Activated CD4-positive, CD25-positive, alpha-beta regulatory T cell treated with anti-CD3 and anti-CD28 coated beads, Interleukin-2, amount 50 U/mL, for 24 hours (primary cell): ENCODE data around the gene PGAP2.

Source experiments
- ATAC-seq, 2 donors: fragments of 150-1000 bp; cut with Tn5 transposase; one replicate each; pipeline ENCODE4 v1.10.0; 2021; ENCODE audit warnings: mild to moderate bottlenecking in 1 of 2, moderate library complexity in 1 of 2

The PGAP2 gene

DNA sequence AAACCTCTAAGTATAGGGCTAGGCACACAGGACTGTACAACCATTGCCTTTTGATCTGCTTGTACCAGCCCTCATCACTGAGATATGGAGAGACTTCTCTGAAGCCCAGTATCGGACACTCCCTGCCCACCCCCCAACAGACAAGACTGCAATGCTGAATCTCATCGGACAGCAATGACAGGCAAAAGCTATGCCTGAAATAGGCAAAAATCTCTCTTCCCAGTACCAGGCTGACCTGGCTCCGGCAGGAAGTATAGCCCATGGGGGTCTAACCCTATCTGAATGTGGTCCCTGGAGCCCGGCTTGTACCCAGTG, 25.9 kb downstream of the PGAP2 start:
- no peak for ATAC-seq

DNA sequence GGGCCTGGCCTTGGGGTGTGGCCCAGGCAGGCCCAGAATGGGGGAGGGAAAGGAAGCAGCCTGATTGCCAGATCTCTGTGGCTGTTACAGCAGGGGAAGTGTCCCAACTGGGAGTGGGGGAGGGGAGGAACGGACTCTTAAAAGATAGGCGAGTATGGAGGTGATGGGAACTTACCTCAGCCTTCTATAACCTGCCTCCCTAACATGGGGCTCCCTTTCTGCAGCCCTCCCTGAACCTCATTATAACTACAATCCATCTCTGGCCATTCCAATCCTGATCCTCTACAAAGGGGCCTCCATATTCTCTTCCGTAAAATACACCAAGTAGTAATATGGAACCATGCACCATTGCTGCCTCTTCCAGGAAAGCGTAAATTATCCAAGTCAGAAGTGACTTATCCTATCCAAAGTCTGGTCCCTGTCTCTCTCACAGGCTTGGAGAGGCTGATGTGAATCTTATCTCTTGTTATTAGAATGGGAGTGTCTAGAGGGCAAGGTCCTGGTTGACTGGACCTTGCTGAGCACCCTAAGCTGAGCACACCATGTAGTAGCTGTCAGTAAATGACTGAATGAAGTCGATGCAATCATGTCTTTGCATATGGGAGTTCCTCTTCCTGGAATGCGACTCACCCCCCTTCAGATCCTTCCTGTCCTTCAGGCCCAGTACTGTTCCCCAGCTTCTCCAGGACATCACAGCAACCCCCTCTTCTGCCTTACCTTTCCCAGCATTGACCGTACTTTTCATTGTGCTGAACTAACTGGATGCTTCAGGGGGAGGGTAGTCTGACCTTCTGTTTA, 26.5 kb downstream of the PGAP2 start:
- no peak for ATAC-seq

DNA sequence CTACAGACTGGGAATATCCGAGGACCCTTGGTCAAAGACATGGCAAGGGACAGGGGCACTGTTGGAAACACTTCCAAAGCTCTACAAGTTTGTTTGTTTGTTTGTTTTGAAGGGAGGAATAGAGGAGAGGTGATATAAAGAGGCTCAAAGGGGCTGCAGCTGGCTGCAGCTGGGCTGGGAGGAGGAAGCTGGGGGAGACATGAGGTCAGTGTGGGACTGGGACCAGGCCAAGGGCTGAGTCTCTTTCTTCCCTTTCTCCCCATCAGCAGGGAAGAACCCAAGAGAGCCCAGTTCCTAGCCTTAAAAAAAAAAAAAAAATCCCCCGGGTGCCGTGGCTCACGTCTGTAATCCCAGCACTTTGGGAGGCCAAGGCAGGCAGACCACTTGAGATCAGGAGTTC, 27.4 kb downstream of the PGAP2 start:
- ATAC-seq = no peak

DNA sequence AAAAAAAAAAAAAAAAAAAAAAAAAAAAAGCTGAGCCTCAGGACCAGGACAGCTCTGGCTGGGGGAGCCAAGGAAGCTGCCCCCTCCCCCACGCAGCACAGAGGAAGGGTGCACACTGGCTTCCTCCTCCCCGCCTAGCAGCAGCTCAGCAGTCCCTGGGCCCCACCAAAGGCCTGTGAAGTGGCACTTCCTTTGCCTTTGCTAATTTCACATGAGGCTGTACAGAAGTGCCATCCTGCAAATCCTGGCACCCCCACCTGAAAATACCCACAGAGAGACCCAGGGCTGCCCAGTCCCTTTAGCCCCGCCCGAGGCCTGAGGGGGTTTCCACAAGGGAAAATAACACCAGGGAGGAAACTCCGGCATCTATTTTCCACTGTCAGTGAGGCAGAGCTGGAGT, 28.5 kb downstream of the PGAP2 start:
- ATAC-seq = no peak

DNA sequence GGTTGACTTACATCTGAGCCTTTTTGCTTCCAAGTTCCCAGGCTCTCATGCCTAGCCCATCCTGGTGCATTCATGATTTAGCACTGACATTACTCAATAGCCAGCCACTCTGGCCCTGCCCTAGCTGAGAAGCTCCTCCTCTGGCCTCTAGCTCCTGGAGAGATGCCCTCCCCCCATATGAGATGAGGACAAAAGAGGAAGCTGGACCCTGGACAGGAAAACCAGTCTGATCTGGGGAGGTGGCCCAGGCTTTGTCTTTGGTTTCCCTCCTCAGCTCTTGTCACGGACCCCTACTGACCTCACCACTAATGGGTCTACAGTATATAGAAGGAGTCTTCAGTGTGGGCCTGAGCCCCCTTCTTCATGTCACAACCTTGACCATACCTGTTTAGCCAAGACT, 29.4 kb downstream of the PGAP2 start:
- no peak for ATAC-seq

DNA sequence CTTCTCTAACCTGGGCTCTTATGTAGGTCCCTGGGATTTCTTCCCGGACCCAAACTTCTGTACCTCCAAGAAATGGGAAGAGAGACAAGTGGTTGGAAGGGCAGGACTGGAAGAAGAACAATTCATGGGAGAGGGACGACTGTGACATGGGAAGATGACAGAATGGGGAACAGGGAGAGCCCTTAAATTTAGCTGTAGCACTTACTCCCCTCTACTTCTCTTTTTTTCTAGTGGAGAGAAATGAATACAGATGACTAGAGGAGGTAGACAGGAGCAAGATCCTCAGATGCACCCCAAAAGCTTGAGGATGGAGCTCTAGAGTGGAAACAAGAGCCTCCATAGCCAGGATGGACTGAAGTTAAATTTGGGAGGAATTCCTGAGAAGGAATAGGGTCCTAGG, 30.1 kb downstream of the PGAP2 start:
- ATAC-seq = no peak

DNA sequence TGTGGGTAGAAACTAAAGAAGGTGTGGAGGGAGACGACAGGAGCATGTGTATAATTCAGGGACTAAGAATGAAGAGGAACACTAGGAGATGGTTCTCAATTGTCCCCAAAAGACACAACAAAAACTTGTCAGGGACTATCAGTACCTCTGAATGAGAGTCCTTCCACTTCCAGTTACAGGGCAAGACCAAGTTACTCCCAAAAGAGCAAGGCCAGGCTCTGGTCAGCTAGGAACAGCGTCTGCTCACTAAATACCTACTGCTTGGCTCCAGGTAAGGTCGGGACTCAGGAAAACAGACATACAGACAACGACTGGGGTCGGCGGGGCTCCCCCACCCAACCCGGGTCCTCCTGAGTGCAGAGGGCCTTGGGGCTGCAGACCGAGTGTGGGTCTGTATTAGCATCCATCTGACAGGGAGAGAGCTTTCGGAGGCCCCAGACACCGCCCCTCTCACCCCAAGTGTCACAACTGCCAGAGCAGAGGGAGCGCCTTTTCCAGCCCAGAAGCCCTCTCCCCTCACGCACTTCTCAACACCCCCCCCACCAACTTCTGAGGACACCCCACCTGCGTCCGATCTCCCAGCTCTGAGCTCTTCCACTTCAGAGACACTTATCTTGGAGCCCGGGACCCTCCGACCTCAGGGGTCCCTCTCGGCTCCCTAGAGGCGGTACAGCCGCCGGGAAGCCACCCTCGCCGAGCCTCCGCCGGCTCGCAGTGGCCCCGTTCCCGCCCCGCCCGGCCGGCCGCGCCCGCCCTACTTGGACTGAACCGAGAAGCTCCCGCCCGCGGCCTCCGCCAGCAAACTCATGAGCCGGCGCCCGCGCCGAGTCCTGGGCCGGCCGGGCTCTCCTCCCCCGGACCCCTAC, 31.9 kb downstream of the PGAP2 start:
- no peak for ATAC-seq

DNA sequence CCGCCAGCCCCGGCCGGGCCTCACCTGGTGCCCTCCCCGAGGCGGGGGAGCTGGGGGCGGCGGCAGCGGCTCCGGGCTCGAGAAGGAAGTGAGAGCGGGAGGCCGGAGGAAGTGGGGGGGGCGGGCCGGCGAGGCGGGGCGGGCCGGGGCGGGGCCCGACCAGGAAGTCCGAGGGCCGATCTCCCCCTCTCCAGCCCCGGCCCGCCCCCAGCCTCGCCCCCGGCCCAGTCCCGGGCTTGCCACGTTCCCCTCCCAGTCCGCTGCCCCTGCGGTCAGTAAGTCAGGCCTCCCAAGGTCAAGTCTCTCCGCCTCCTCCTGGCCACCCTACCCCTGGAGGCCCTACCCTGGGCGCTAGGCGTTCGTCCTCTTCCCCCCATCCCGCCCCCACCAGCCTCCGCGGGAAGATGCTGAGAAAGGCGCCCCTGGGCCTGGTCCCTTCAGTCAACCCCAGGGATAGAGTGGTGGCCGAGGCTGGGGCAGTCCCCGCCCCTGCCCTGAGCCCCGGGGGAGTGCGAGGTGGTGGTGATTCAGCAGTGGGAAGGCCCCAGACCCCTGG, 32.6 kb downstream of the PGAP2 start, which contains the start of gene RHOG:
Gene RHOG, minus strand, starts transcription at position 90 of the 556 bp plus-strand sequence. CDS start 12,821 bp downstream, outside the sequence.
- ATAC-seq = peak; percentile 86 to 88

DNA sequence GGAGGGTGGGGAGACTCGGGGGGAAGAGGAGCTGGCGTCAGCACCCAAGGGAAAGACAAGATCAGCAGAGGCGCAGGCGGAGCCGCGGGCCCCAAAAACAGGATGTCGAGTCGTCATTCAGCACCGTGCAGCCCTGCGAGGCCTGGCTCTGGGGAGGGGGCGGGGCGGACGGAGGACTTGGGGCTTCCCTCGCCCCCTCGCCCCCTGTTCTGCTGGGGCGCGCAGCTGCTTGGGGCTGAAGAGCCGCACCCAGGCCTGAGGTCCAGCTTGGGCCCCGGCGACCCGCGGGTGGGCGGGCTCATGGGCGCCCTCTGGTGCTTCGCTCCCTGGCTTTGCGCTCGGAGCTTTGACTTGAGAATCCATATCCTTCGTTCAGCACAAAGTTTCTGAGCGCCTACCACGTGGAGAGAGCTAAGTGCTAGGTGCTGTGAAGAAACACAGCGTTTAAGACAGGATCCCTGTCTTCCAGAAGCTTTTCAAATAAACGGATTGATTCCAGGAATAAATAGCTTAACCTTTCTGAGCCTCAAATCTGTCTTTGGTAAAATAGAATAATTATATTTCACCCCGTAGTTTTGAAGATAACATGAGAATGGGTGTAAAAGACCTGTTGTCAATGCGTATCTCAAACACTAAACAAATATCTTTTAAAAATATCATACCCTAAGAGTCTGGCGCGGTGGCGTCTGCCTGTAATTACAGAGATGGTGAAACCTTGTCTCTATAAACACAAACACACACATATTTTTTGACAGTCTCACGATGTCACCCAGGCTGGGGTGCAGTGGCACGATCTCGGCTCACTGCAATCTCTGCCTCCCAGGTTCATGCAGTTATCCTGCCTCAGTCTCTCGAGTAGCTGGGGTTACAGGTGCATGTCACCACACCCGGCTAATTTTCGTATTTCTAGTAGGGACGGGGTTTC, 33.3 kb downstream of the PGAP2 start:
- ATAC-seq = peak in 1 of 2 donors; percentile 24

DNA sequence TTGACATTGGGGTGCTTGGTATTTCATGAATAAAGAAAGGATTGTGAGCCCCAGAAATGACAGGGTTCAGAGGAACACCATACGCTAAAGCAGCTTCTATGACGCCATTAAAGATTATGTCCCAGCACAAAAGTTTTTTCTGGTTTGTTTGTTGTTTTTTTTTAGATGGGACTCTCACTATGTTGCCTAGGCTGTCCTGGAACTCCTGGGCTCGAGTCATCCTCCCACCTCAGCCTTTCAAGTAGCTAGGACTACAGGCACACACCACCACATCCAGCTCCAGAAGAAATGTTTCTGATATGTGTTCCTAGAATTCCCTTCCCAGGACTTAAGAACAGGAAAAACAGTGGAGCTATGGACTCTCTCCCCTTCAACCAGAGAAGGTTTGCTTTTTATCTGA, 35.0 kb downstream of the PGAP2 start:
- no peak for ATAC-seq

DNA sequence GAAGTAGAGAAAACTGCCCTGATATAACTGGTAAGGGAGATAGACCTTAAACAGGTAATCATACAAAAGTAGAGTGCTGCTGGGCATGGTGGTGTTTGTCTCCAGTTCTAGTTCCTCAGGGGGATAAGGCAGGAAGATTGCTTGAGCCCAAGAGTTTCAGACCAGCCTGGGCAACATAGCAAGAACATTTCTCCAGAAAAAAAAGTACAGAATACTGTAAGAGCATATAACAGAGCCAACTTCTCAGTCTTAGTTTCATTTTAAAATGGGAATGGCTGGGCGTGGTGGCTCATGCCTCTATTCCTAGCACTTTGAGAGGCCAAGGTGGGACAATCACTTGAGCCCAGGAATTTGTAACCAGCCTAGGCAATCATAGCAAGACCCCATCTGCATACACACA, 36.9 kb downstream of the PGAP2 start:
- no peak for ATAC-seq

DNA sequence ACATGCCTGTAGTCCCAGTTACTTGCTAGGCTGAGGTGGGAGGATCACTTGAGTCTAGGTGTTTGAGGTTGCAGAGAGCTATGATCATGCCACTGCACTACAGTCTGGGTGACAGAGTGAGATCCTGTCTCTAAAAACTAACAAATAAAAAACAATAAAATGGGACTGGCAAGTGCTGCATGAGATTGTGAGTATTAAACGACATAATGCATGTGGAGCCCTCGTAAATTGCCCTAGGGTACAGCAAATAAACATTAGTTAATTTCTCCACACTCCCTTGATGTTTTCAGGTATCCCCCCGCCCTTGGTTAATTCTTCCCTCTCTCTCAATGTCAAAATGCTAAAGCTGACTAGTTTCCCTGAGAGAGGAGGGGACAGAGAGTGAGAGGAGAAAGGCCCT, 37.3 kb downstream of the PGAP2 start:
- no peak for ATAC-seq

DNA sequence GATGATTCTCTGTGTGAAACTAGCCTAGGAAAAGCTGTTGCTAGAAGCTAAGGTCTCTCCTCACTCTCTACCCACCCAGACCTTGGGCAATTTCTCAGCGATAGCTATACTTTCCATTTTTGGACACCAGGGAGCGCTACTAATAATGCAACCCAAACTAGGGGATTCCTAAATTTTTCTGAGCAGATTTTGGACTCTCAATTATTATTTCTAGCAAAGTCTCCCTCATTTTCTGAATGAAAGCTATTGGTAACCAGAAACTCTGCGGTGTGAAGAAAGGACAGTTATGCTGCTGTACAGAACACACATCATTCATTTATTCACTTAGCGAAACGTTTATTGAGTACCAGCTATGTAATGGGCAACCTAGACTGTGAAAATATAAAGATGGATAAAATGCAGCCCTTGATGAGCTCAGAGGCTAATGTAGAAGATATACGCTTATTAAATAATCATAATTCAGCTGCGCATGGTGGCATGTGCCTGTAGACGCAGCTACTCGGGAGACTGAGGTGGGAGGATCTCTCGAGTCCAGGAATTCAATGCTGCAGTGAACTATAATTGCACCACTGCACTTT, 41.0 kb downstream of the PGAP2 start:
- ATAC-seq = peak; percentile 66 to 73

DNA sequence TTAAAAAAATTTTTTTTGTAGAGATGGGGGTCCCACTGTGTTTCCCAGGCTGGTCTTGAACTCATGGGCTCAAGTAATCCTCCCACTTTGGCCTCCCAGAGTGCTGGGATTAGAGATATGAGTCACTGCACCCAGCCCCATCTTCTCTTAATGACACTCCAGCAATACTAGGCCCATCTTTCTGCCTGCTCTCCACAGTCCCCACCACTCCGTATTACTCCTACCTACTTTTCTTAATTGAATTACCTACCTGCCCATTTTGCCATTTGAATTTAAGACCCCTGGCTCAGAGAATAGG, 45.1 kb downstream of the PGAP2 start:
- ATAC-seq = no peak

DNA sequence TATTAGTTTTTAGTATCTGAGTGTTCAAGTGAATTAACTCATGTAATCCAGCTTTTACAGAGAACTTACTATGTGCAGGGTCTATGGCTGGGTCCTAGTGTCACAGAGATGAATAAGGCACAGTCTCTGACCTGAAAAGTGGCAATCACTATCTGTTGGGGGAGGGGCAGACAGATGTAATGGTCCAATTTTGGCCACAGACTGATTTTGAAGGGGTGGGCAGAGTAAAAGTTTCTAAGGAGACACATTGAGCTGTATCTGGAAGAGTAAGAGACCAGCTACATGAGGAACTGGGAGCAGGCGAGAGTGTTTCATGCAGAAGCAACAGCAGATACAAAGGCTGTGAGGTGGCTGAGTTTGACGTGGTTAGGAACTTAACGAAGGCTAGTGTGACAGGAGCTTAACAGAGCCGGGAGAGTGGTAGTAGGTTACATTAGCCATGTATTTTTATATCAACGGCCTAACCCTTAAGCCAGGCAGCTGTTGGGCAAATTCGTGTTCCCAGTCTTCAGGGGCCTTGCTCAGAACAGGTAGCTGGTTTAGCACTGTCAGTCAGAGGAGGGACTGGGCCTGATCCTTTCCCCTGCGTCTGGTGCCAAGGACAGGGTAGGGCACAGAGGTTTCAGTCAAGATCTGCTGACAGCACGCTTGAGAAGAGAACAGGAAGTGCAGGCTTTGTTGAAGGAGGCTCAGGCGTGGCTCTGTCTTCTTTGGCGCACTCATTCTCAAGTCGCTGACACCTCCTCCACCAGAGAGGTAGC, 45.7 kb downstream of the PGAP2 start:
- ATAC-seq = peak; percentile 38 to 48

DNA sequence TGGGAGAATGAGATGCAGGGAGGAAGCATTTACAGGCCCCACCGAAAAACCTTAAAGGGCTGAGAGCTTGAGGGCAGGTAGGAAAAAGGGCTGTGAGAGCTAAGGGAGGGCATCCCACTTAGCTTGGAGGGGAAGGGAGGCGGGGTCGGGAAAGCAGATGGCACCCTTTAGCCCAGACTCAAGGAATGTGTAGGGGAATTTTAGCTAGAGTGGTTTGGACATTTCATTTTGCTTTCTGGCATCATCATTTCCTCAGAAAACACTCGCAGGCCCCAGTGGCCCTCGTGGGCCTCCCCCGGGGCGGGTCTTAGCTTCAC, 46.3 kb downstream of the PGAP2 start:
- no peak for ATAC-seq

DNA sequence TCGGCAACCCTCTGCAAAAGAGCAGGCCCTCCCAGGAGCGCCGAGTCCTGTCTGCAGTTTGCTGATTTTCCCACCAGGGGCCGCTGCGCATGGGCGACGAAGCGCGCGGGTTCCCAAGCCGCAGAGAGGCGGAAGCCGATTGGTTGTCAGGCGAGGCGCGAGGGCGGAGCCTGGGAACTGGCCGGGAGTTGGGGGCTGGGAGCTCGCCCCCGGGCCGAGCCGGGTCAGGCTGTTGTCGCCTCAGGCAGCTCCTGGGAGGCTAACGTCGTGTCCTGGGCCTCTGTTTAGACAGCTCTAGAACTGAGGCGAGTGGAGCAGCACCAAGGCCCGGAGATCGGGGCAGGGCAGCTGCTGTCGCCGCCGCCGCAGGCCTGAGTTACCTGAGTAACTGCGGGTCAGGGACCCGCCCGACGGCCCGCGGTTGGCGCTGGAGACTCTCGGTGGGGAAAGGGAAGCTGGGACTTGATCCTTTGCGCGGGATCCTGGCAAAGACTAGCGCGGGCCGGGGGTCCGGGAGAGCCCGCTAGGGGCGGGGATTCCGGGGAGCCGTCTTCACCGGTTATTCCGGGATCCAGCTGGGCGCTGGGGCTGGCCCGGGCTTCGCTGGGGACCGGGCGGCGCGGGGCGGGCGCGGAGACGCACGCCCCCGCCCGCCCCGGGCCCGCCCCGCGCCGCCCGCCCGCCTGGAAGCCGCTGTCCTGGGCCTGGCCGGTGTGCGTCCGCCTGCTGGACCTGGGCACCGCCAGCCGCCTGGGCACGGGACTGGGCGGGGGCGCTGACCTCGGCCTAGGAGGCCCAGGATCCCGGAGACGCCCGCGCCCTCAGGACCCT, 46.8 kb downstream of the PGAP2 start, which contains the start of gene STIM1:
Gene STIM1, plus strand, starts transcription at position 688 of the 831 bp plus-strand sequence. CDS start 607 bp downstream, outside the sequence.
- peak; percentile 82 to 84 for ATAC-seq

DNA sequence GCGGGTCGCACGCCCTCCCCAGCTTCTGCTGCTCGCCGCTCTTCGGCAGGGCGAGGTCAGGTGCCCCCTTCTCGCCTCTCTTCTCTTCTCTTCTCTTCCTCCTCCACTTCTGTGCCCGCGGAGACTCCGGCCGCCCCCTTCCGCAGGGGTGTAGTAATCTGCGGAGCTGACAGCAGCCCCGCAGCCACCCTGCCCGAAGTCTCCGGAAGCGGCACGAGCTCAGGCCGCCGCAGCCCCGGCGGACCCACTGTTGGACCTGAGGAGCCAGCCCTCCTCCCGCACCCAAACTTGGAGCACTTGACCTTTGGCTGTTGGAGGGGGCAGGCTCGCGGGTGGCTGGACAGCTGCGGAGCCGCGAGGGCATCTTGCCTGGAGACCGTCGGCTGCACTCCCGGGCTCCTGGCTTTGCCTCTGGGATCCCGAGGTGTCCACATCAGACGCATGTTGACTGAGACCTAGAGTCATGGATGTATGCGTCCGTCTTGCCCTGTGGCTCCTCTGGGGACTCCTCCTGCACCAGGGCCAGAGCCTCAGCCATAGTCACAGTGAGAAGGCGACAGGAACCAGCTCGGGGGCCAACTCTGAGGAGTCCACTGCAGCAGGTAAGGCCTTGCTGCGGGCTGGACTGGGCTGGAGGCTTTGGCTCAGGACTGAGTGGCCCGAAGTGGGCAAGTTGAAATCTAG, 47.6 kb downstream of the PGAP2 start:
- ATAC-seq = peak; percentile 2 to 3

DNA sequence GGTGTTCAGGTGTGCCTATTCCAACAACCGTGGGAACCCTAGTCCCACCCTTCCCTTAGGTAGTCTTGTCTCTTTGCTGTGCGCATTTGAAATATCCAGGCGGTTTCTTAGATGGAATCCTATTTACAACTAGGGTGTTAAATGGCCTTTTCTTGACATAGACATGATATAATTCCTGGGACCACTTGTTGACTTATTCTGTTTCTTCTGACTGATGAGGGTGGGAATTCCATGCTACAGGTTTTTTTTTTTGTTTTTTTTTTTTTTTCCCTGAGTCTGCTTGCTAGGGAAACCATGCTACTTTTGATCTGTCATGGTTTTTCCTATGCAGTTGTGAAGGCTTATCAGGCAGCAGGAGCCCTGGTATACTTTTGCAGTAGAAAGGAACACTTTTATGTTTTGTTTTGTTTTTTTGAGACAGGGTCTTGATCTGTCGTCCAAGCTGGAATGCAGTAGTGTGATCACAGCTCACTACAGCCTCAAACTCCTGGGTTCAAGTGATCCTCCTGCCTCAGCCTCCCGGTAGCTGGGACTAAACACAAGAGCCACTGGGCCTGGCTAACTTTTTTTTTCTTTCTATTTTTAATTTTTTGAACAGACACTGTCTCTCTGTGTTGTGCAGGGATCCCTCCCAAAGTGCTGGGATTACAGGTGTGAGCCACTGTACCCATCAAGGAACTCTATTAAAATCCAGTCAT, 48.6 kb downstream of the PGAP2 start:
- ATAC-seq = no peak
